Cardiac fibroblast (primary cell): ENCODE data around the gene ADAMTS12.

Source experiments
- DNase-seq, 2 donors: peaks; one replicate each; pipeline versions ENCODE4 v3.0.0 to v3.0.0-alpha.2; 2010; ENCODE audit warnings: low read depth in 2 of 2
- H3K4me3 ChIP-seq, 2 donors: replicated peaks in 1 of 2; 1 replicate in 1 of 2; 2 replicates in 1 of 2; pipeline ENCODE4 v1.5.1; 2011; ENCODE audit warnings: low read depth in 2 of 2, low read length in 2 of 2, mild to moderate bottlenecking in 2 of 2, moderate library complexity in 1 of 2
- TF ChIP-seq, protein P1 (sequence below): IDR thresholded peaks from one replicate; pipeline ENCODE4 v1.5.1; 2011; ENCODE audit warnings: low read depth, mild to moderate bottlenecking, low read length, inconsistent platforms

The ADAMTS12 gene, protein sequence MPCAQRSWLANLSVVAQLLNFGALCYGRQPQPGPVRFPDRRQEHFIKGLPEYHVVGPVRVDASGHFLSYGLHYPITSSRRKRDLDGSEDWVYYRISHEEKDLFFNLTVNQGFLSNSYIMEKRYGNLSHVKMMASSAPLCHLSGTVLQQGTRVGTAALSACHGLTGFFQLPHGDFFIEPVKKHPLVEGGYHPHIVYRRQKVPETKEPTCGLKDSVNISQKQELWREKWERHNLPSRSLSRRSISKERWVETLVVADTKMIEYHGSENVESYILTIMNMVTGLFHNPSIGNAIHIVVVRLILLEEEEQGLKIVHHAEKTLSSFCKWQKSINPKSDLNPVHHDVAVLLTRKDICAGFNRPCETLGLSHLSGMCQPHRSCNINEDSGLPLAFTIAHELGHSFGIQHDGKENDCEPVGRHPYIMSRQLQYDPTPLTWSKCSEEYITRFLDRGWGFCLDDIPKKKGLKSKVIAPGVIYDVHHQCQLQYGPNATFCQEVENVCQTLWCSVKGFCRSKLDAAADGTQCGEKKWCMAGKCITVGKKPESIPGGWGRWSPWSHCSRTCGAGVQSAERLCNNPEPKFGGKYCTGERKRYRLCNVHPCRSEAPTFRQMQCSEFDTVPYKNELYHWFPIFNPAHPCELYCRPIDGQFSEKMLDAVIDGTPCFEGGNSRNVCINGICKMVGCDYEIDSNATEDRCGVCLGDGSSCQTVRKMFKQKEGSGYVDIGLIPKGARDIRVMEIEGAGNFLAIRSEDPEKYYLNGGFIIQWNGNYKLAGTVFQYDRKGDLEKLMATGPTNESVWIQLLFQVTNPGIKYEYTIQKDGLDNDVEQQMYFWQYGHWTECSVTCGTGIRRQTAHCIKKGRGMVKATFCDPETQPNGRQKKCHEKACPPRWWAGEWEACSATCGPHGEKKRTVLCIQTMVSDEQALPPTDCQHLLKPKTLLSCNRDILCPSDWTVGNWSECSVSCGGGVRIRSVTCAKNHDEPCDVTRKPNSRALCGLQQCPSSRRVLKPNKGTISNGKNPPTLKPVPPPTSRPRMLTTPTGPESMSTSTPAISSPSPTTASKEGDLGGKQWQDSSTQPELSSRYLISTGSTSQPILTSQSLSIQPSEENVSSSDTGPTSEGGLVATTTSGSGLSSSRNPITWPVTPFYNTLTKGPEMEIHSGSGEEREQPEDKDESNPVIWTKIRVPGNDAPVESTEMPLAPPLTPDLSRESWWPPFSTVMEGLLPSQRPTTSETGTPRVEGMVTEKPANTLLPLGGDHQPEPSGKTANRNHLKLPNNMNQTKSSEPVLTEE (N-terminal part only)

DNA sequence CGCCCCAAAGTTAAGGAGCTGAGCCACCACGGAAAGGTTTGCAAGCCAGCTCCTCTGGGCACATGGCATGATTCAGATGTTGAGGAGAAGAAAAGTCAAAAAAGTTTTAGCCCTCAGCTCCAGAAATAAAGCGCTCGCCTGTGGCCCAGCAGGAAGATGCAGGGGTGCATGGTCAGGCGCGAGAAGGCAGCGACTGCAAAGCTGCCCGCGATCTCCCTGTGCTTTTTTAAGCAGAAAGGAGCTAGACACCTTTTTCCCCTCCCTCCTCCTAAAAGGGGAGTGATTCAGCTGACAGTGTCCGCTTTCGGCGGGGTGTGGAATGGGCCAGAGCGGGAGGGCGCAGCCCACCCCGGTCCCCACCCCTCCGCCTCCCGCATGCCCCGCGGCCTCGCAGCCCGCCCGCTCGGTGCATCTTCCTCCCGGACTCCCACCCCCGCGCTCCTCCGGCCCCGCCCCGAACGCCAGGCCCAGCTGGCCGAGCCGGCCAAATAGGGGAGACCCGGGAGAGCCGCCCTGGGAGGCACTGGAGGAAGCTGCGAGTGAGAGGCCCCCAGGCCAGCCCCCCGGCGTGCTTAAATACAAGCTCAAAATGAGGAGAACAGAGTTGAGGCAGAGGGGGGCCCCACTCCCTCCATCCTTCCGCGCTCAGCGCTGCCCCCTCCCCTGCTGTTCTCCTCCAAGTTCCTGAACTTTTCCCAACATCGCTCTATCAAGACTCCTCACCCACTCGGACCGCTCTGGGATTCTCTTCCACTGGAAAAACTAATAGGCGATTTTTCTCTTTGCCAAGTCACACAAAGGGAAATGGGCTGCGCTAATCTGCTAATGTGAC, at the start of gene ADAMTS12:
TSS of gene ADAMTS12 (minus strand) at position 203 of the 832 bp plus-strand sequence. CDS start at position 69, 134 bp downstream.
- DNase-seq: peak; percentile 55 to 78
- TF ChIP-seq, protein P1, sequence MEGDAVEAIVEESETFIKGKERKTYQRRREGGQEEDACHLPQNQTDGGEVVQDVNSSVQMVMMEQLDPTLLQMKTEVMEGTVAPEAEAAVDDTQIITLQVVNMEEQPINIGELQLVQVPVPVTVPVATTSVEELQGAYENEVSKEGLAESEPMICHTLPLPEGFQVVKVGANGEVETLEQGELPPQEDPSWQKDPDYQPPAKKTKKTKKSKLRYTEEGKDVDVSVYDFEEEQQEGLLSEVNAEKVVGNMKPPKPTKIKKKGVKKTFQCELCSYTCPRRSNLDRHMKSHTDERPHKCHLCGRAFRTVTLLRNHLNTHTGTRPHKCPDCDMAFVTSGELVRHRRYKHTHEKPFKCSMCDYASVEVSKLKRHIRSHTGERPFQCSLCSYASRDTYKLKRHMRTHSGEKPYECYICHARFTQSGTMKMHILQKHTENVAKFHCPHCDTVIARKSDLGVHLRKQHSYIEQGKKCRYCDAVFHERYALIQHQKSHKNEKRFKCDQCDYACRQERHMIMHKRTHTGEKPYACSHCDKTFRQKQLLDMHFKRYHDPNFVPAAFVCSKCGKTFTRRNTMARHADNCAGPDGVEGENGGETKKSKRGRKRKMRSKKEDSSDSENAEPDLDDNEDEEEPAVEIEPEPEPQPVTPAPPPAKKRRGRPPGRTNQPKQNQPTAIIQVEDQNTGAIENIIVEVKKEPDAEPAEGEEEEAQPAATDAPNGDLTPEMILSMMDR: no peak
- peak within 1 kb of the TSS; percentile 63 to 64 for H3K4me3 ChIP-seq

DNA sequence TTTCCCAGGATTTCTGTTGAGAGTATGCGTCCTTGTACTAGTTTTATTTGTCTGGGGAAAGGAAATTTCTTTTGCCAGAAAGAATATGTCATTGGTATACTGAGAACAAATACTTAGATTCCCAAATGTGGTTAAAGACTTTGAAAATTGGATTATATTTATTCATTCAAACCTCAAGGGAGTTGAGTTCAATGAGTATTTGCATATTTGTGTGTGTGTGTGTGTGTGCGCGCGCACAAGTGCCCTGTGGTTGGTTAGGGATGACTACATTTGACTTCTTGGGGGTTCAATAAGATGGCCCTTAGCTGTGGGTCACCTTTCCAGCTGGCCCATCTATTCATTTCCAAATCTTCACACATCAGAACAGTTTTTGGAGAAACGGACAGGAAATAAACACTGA, 49.3 kb upstream of the ADAMTS12 start:
- TF ChIP-seq, protein P1: no peak
- no peak for DNase-seq
- H3K4me3 ChIP-seq: no peak overlapping the region

DNA sequence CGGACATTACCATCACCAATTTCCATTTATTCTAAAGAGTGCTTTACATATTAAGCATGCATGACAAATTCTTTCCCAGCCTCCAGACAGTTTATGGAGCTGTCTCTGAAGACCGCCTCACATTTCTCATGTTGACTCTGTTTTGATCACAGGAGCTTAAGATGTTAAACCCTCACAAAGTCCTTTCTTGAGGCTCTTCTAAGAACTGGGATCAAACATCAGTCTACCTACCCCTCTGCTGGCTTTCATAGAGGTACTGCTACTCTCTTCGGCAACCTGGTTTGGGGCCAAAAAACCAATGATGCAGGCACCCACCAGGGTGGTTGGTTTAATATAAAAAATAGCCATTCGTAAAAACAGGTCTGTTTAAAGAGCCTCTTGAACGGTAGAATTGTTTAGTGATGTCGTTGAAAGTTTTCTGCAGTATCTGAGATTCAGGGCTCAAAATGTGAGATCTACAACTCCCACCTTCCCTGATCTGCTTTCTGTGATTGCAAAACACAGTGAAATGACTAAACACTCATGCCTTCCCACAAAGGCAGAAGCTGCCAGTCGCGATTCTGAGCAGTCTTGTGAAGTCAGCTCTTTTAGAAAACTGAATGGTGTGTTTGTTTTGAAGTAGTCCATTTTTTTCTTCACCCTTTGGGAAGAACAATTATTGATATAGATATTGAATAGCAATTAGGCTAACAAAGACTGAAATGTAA, 47.9 kb upstream of the ADAMTS12 start:
- H3K4me3 ChIP-seq: no peak overlapping the region
- TF ChIP-seq, protein P1: no peak
- peak; percentile 47 to 51 for DNase-seq

DNA sequence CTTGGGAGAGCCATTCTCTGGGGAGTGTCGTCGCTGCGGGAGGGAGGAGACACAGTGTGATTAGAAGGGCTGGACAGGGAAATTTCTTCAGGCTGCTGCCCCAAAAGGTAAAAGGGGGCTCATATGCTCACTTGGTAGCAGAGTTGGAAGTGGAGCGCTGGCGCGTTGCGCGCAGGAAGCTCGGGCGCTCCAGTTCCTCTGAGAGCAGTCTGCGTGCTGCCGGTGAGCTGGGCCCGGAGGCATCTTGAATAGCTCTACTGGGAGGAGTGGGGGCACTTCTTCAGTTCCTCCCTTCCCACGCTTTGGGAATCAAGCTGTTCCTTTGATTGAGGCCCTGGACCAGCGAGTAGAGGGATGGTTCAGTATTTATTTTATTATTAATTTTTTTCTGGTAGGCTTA, 47.1 kb upstream of the ADAMTS12 start:
- TF ChIP-seq, protein P1: no peak
- no peak overlapping the region for H3K4me3 ChIP-seq
- DNase-seq: no peak

DNA sequence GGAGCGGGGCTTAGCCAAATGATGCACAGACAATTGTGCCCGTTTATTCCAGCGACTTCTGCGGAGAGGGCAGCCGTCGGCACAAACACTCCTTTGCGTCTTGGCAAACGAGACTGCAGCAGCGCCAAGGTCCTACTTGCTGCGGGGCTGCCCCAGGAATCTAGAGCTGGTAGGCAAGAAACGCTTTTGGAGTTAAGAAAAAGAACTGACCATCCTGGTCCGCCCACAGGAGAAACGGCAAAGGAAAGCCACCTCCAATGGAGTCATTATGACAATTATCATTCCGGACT, 46.7 kb upstream of the ADAMTS12 start:
- TF ChIP-seq, protein P1: no peak
- DNase-seq: no peak
- H3K4me3 ChIP-seq: no peak overlapping the region
